Epithelial cell of proximal tubule (primary cell): ENCODE data around the gene ANKS1A. TPM values are rescaled to one million over a fixed set of nuclear protein-coding genes. Genes with fewer than 3 reads are reported as not detected.
"Not testable (repeated sequence)": the region's sequence is repeated elsewhere in the genome, so short reads cannot be mapped to it uniquely, and the experiment has no call there.

Experiments used
- DNase-seq: peaks from one replicate; pipeline ENCODE4 v3.0.0-alpha.2; 2011; ENCODE audit warnings: low read depth
- H3K4me3 ChIP-seq: 2 replicates; pipeline ENCODE4 v1.5.1; 2011; ENCODE audit warnings: low read depth, mild to moderate bottlenecking, low read length
- total RNA-seq: library from RNA; depleted of rRNA; stranded (reverse); fragments of >200 nt; gene quantifications from 2 replicates; pipeline ENCODE4 v1.2.3, GENCODE V29; 2015
- TF ChIP-seq, protein P1 (sequence below): conservative IDR thresholded peaks from 2 replicates; pipeline ENCODE4 v1.5.1; 2012; ENCODE audit warnings: low read depth, mild to moderate bottlenecking, low read length

Gene ANKS1A
- total RNA-seq, 1 donor from 2014 or later = 17.4 TPM

DNA sequence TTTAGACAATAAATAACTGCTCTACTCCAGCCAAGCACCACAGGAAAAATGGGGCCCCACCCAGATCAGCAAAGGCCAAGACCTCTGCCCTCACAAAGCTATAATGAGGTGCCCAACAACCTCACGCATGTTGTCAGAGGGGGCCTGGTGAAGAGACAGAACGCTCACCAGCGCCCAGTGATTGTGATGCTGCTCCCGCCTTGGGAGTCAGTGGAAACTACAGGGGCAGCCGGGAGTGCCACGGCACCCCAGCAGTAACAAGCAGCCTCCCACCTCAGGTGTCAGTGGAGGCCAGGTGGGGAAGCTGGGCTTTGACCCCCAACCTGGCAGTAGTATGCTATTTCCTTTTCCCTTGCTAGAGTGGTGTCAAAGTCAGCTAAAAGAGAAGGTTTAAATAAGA is 204.7 kb downstream of the ANKS1A start:
- H3K4me3 ChIP-seq = no peak overlapping the region
- no peak for DNase-seq
- TF ChIP-seq, protein P1, sequence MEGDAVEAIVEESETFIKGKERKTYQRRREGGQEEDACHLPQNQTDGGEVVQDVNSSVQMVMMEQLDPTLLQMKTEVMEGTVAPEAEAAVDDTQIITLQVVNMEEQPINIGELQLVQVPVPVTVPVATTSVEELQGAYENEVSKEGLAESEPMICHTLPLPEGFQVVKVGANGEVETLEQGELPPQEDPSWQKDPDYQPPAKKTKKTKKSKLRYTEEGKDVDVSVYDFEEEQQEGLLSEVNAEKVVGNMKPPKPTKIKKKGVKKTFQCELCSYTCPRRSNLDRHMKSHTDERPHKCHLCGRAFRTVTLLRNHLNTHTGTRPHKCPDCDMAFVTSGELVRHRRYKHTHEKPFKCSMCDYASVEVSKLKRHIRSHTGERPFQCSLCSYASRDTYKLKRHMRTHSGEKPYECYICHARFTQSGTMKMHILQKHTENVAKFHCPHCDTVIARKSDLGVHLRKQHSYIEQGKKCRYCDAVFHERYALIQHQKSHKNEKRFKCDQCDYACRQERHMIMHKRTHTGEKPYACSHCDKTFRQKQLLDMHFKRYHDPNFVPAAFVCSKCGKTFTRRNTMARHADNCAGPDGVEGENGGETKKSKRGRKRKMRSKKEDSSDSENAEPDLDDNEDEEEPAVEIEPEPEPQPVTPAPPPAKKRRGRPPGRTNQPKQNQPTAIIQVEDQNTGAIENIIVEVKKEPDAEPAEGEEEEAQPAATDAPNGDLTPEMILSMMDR = no peak

DNA sequence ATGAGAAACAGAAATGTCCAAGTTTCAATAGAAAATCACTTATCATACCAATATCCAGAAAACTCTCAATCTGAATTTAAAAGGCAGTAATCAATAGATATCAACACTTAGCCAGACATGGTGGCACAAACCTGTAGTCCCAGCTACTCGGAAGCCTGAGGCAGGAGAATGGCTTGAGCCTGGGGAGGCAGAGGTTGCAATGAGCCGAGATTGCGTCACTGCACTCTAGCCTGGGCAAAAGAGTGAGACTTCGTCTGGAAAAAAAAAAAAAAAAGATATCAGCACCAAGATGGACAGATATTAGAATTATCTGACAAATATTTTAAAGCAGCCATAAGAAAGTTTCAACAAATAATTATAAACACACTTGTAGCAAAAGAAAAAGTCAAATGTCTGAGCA is 205.1 kb downstream of the ANKS1A start:
- H3K4me3 ChIP-seq = no peak overlapping the region
- DNase-seq = no peak
- TF ChIP-seq, protein P1 = no peak

DNA sequence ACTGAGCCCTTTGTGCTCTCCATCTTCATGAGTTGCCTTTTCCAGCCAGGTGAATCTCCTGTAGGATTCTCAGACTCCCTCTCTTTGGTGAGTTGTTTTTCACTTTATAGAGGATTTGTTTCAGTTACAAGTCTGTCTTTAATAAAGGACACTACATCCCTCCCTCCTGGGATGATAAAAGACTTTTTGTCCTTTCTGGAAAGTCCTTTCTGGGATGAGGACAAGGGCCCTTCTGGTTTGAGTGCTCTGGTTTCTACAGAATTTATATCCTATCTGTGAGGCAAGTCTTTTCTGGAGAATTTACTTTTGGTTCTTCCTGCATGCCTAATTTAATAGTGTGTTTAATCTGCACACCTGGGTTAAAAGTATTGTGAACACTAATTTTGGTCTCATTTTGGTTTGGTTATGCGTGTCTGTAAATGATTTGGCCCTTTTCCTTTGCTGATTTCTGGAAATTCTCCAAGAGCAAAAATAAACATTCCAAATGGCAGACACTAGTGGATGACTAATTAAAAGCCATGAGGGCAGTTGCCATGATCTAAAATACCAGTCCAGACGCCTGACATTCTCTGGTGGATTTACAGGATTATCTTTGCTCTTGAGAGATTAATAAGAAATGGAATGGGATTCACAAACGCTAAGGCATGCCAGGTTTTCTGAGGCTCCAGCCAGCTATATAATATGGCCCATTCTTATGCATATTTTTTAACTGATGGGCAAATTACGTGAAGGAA is 207.2 kb downstream of the ANKS1A start:
- DNase-seq = peak; percentile 72
- H3K4me3 ChIP-seq = no peak overlapping the region
- TF ChIP-seq, protein P1 = no peak

GRCh38 chr6:35099116-35099515 is 210.1 kb downstream of the ANKS1A start:
- no peak for DNase-seq
- TF ChIP-seq, protein P1 = no peak
- no peak overlapping the region for H3K4me3 ChIP-seq

DNA sequence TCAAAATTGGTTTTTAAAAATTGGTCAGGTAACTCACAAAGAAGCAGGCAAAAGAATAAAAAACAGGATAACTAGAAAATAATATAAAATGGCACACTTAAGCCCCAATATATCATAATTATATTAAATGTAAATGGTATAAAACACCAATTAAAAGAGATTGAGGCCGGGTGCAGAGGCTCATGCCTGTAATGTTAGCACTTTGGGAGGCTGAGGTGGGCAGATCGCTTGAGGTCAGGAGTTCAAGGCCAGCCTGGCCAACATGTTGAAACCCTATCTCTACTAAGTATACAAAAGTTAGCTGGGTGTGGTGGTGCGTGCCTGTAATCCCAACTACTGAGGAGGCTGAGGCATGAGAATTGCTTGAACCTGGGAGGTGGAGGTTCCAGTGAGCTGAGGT is 216.0 kb downstream of the ANKS1A start:
- no peak for DNase-seq
- no peak overlapping the region for H3K4me3 ChIP-seq
- TF ChIP-seq, protein P1 = no peak

GRCh38 chr6:35106061-35106460 is 217.0 kb downstream of the ANKS1A start:
- DNase-seq, H3K4me3 ChIP-seq: not testable (repeated sequence)

GRCh38 chr6:35107208-35107607 is 218.2 kb downstream of the ANKS1A start:
- not testable (repeated sequence) for H3K4me3 ChIP-seq, DNase-seq

- not testable (repeated sequence) for H3K4me3 ChIP-seq, DNase-seq
These were observed 218.7 kb downstream of the ANKS1A start for GRCh38 chr6:35107761-35108160.
